HEK293 (cell line): ENCODE measurements around the gene ETF1.
"Not testable (repeated sequence)": the region's sequence is repeated elsewhere in the genome, so short reads cannot be mapped to it uniquely, and the experiment has no call there.

Experiments
- CTCF ChIA-PET: fragments of 350-600 bp; formaldehyde crosslinking; extraction: SDS; loops from one replicate; lab custom pipeline; 2021; ENCODE audit warnings: antibody characterized with exemption; lab: Yijun Ruan, JAX
- POLR2A ChIA-PET: fragments of 300-600 bp; formaldehyde crosslinking; extraction: SDS; loops from one replicate; lab custom pipeline; 2020; ENCODE audit warnings: antibody characterized with exemption, inconsistent platforms; lab: Yijun Ruan, JAX
- H3K27ac ChIP-seq: fragments of 200-500 bp; sonication (Bioruptor generic); 2 replicates; pipeline ENCODE4 v1.5.1; 2014; ENCODE audit warnings: low read depth, low read length, control low read depth, inconsistent platforms; ENCODE audit errors: extremely low read depth
- H3K36me3 ChIP-seq, 2 experiments: fragments of 200-500 bp in 1 of 2; sonication (Bioruptor generic) in 1 of 2; 1 replicate in 1 of 2; 2 replicates in 1 of 2; pipeline ENCODE4 v1.5.1; 2014 to 2017; ENCODE audit warnings: inconsistent platforms in 2 of 2, low read length in 2 of 2; ENCODE audit not compliant: control insufficient read depth in 2 of 2, insufficient read depth in 1 of 2
- H3K4me1 ChIP-seq: fragments of 200-500 bp; sonication (Bioruptor generic); 2 replicates; pipeline ENCODE4 v1.5.1; 2014; ENCODE audit warnings: mild to moderate bottlenecking, low read length, inconsistent platforms; ENCODE audit not compliant: control insufficient read depth, insufficient read depth
- H3K4me3 ChIP-seq: 2 replicates; pipeline ENCODE4 v1.5.1; 2011; ENCODE audit warnings: low read depth, mild to moderate bottlenecking, control low read depth, low read length, moderate library complexity
- H3K9me3 ChIP-seq: fragments of 200-500 bp; sonication (Bioruptor generic); 2 replicates; pipeline ENCODE4 v1.5.1; 2014; ENCODE audit warnings: low read depth, low read length, inconsistent platforms; ENCODE audit not compliant: control insufficient read depth, insufficient read depth
- GFI1B ChIP-seq: fragments of 450-650 bp; formaldehyde crosslinking; IDR thresholded peaks from 2 replicates; pipeline ENCODE4 v1.5.1; 2016; ENCODE audit warnings: missing biosample characterization, missing genetic modification characterization
- KLF8 ChIP-seq: fragments of 450-650 bp; formaldehyde crosslinking; IDR thresholded peaks from 2 replicates; pipeline ENCODE4 v1.5.1; 2016; ENCODE audit warnings: missing biosample characterization, missing genetic modification characterization
- RBAK ChIP-seq: fragments of 450-650 bp; formaldehyde crosslinking; IDR thresholded peaks from 2 replicates; pipeline ENCODE4 v1.5.1; 2016; ENCODE audit warnings: missing biosample characterization, missing genetic modification characterization
- TCF7L2 ChIP-seq: IDR thresholded peaks from 2 replicates; pipeline ENCODE4 v1.6.1; 2011; ENCODE audit warnings: low read depth, mild to moderate bottlenecking, inconsistent platforms, low read length, moderate library complexity, borderline replicate concordance
- WT1 ChIP-seq: fragments of 450-650 bp; formaldehyde crosslinking; IDR thresholded peaks from 2 replicates; pipeline ENCODE4 v1.5.1; 2016; ENCODE audit warnings: missing biosample characterization, missing genetic modification characterization
- ZNF10 ChIP-seq: fragments of 450-650 bp; formaldehyde crosslinking; IDR thresholded peaks from 2 replicates; pipeline ENCODE4 v1.5.1; 2017; ENCODE audit warnings: missing biosample characterization, missing genetic modification characterization
- ZNF221 ChIP-seq: fragments of 450-650 bp; formaldehyde crosslinking; IDR thresholded peaks from 2 replicates; pipeline ENCODE4 v1.5.1; 2017; ENCODE audit warnings: missing biosample characterization, missing genetic modification characterization, borderline replicate concordance
- ZNF366 ChIP-seq: fragments of 450-650 bp; formaldehyde crosslinking; conservative IDR thresholded peaks from 2 replicates; pipeline ENCODE4 v1.5.1; 2016; ENCODE audit warnings: missing biosample characterization, missing genetic modification characterization
- ZNF404 ChIP-seq: fragments of 450-650 bp; formaldehyde crosslinking; IDR thresholded peaks from 2 replicates; pipeline ENCODE4 v1.5.1; 2017; ENCODE audit warnings: missing biosample characterization, missing genetic modification characterization
- ZNF530 ChIP-seq: fragments of 450-650 bp; formaldehyde crosslinking; IDR thresholded peaks from 2 replicates; pipeline ENCODE4 v1.5.1; 2016; ENCODE audit warnings: low read depth, missing biosample characterization, missing genetic modification characterization
- ZNF670 ChIP-seq: fragments of 450-650 bp; formaldehyde crosslinking; IDR thresholded peaks from 2 replicates; pipeline ENCODE4 v1.5.1; 2016; ENCODE audit warnings: missing biosample characterization, missing genetic modification characterization, low read depth
- ZNF701 ChIP-seq: fragments of 450-650 bp; formaldehyde crosslinking; IDR thresholded peaks from 2 replicates; pipeline ENCODE4 v1.5.1; 2016; ENCODE audit warnings: missing biosample characterization, missing genetic modification characterization
- ZNF76 ChIP-seq: fragments of 450-650 bp; formaldehyde crosslinking; IDR thresholded peaks from 2 replicates; pipeline ENCODE4; 2016; ENCODE audit warnings: low read depth, missing biosample characterization, missing genetic modification characterization, borderline replicate concordance
- TF ChIP-seq, protein P1 (sequence below): fragments of 450-650 bp; formaldehyde crosslinking; IDR thresholded peaks from 2 replicates; pipeline ENCODE4 v1.5.1; 2017; ENCODE audit warnings: missing biosample characterization, mild to moderate bottlenecking, missing genetic modification characterization, moderate library complexity
- TF ChIP-seq, protein P2 (sequence below): fragments of 450-650 bp; formaldehyde crosslinking; IDR thresholded peaks from 2 replicates; pipeline ENCODE4 v1.5.1; 2016; ENCODE audit warnings: missing biosample characterization, missing genetic modification characterization
- TF ChIP-seq, protein P3 (sequence below): fragments of 450-650 bp; formaldehyde crosslinking; IDR thresholded peaks from 2 replicates; pipeline ENCODE4 v1.5.1; 2016; ENCODE audit warnings: missing biosample characterization, missing genetic modification characterization

ETF1 gene

DNA sequence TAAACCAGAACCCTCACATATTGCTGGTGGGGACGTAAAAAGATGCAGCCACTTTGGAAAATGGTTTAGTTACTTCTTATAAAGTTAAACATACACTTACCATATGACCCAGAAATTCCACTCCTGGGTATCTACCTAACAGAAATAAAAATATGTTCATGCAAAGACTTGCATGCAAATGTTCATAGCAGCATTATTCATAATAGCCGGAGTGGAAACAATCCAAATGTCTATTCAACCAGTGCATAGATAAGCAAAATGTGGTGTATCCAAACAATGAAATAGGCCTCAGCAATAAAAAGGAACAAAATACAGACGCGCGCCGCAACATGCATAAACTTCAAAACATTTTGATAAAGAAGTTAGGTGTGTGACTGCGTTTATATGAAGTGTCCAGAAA, 66.1 kb downstream of the ETF1 start:
- CTCF ChIA-PET = interaction anchor here (1.4 kb wide), 1 partner anchor 12 kb away, joined by 4 read pairs; the partner anchor contains the start of gene EGR1

DNA sequence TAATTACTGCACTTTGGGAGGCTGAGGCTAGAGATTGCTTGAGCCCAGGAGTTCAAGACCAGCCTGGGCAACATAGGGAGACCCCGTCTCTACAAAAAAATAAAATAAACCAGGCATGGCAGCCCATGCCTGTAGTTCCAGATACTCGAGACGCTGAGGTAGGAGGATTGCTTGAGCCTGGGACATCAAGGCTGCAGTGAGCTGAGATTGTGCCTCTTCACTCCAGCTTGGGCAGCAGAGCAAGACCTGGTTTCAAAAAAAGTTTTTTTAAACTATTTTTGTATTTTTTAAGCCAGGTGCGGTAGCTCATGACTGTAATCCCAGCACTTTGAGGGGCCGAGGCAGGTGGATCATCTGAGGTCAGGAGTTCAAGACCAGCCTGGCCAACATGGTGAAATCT, 69.9 kb downstream of the ETF1 start:
- H3K4me1 ChIP-seq, H3K36me3 ChIP-seq, H3K4me3 ChIP-seq, POLR2A ChIA-PET, H3K27ac ChIP-seq, H3K9me3 ChIP-seq: not testable (repeated sequence)
- CTCF ChIA-PET = interaction anchor here (0.7 to 1.1 kb wide), 2 partner anchors 39 to 75 kb away, joined by 3 read pairs; no protein-coding TSS in a partner anchor

More for the DNA sequence above, 66.1 kb downstream of the ETF1 start:
- Histone ChIP-seq H3K4me1 (no peaks in the 10 kb centered on the region), H3K27ac (no peak overlapping the region), H3K4me3 (no peak overlapping the region), H3K9me3 (no peaks in the 10 kb centered on the region), H3K36me3 (no peaks in the 10 kb centered on the region)
- TF ChIP-seq ZNF221 (tag by site-specific recombination) = no peak
- TF ChIP-seq, protein P1, sequence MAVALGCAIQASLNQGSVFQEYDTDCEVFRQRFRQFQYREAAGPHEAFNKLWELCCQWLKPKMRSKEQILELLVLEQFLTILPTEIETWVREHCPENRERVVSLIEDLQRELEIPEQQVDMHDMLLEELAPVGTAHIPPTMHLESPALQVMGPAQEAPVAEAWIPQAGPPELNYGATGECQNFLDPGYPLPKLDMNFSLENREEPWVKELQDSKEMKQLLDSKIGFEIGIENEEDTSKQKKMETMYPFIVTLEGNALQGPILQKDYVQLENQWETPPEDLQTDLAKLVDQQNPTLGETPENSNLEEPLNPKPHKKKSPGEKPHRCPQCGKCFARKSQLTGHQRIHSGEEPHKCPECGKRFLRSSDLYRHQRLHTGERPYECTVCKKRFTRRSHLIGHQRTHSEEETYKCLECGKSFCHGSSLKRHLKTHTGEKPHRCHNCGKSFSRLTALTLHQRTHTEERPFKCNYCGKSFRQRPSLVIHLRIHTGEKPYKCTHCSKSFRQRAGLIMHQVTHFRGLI (tag by site-specific recombination) = no peak
- no peak for TF ChIP-seq RBAK
- no peak for TF ChIP-seq ZNF366 (tag by site-specific recombination)
- TF ChIP-seq WT1 (tag by site-specific recombination) = no peak
- TF ChIP-seq ZNF701 (tag by site-specific recombination) = no peak
- TF ChIP-seq, protein P2, sequence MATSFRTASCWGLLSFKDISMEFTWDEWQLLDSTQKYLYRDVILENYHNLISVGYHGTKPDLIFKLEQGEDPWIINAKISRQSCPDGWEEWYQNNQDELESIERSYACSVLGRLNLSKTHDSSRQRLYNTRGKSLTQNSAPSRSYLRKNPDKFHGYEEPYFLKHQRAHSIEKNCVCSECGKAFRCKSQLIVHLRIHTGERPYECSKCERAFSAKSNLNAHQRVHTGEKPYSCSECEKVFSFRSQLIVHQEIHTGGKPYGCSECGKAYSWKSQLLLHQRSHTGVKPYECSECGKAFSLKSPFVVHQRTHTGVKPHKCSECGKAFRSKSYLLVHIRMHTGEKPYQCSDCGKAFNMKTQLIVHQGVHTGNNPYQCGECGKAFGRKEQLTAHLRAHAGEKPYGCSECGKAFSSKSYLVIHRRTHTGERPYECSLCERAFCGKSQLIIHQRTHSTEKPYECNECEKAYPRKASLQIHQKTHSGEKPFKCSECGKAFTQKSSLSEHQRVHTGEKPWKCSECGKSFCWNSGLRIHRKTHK (tag by site-specific recombination) = no peak
- no peak for TF ChIP-seq TCF7L2
- no peak for TF ChIP-seq ZNF76 (tag by site-specific recombination)
- TF ChIP-seq ZNF530 = no peak
- TF ChIP-seq KLF8 = no peak
- TF ChIP-seq ZNF670 (tag by site-specific recombination) = no peak
- TF ChIP-seq ZNF404 (tag by site-specific recombination) = no peak
- no peak for TF ChIP-seq GFI1B (tag by site-specific recombination)
- POLR2A ChIA-PET = no interaction called here

DNA sequence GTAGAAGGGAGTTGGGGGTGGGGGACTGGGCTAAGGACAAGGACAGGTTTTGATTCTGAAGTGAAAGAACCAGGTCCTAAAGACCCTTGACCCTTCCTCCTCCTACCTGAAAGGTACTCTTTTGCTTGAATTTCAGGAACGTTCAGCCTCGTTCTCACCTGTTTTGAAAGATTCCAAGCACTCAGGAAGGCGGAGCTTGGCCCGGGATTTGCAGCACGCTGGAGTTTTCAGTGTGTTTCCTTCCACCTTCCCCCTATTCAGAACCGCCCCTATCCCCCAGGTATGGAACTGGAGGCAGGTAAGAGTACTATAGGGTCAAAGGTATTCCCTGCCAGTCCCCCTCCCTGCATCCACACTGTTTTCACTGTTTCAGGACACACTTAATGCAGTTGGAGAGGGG, 70.7 kb downstream of the ETF1 start:
- Histone ChIP-seq H3K4me1 (no peaks in the 10 kb centered on the region), H3K27ac (no peak overlapping the region), H3K9me3 (no peaks in the 10 kb centered on the region), H3K36me3 (peaks cover 0 to 3% of the 10 kb centered on the region in 2 experiments; a peak in 1 of 3 replicates), H3K4me3 (no peak overlapping the region)
- ChIA-PET POLR2A (no interaction called here), CTCF (interaction anchor here (1.1 kb wide), 1 partner anchor 75 kb away, joined by 3 read pairs; no protein-coding TSS in a partner anchor)
- no peak for TF ChIP-seq ZNF10 (tag by site-specific recombination)
- TF ChIP-seq, protein P3, sequence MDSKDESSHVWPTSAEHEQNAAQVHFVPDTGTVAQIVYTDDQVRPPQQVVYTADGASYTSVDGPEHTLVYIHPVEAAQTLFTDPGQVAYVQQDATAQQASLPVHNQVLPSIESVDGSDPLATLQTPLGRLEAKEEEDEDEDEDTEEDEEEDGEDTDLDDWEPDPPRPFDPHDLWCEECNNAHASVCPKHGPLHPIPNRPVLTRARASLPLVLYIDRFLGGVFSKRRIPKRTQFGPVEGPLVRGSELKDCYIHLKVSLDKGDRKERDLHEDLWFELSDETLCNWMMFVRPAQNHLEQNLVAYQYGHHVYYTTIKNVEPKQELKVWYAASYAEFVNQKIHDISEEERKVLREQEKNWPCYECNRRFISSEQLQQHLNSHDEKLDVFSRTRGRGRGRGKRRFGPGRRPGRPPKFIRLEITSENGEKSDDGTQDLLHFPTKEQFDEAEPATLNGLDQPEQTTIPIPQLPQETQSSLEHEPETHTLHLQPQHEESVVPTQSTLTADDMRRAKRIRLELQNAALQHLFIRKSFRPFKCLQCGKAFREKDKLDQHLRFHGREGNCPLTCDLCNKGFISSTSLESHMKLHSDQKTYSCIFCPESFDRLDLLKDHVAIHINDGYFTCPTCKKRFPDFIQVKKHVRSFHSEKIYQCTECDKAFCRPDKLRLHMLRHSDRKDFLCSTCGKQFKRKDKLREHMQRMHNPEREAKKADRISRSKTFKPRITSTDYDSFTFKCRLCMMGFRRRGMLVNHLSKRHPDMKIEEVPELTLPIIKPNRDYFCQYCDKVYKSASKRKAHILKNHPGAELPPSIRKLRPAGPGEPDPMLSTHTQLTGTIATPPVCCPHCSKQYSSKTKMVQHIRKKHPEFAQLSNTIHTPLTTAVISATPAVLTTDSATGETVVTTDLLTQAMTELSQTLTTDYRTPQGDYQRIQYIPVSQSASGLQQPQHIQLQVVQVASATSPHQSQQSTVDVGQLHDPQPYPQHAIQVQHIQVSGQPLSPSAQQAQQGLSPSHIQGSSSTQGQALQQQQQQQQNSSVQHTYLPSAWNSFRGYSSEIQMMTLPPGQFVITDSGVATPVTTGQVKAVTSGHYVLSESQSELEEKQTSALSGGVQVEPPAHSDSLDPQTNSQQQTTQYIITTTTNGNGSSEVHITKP (tag by site-specific recombination) = 0 out of 2 replicates have a peak, but pooled peaks have one; percentile 44
